ENCODE measurements around the gene NUDT14.

The NUDT14 gene

GRCh38 chr14:105132921-105133654 lies 48.0 kb downstream of the NUDT14 start:
- no peak for DNase-seq (ENCODE audit: low read depth)

DNA sequence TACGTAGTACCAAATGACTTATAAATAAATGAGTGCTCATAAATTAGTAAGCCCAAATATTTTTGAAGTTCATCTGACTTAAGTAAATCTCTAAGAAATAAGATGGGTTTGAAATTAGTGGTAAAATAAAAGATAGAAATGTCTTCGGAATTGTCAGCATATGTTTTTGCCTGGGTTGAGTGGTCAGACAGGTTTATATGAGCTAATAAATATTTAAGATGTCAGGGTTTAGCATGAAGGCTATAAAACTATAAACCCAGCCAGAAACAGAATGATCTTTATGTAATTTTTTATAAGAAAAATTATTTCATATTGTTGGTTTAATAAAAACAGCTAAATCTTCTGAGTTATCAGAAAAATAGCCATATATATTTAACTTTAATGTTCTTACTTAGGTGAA lies 49.9 kb downstream of the NUDT14 start:
- no peak for DNase-seq (ENCODE audit: low read depth)

GRCh38 chr14:105128059-105128458 lies 53.1 kb downstream of the NUDT14 start:
- no peak for DNase-seq (ENCODE audit: low read depth)

DNA sequence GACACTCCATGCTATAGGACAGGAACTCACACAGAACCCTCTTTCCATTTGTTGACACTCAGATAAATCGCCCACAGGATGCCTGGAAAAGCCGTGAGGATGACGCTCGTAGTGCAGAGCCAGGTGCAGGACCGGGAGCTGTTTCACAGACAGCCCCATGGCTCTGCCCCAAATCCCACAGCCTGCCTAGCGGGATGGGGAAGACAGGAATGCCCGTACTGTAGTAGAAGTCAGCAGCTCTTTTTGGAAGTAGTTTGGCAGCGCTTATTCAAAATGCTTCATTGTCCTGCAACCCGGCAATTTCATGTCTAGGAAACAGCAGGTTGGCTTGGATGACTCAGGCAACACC lies 54.2 kb downstream of the NUDT14 start:
- DNase-seq (ENCODE audit: low read depth) = no peak

- DNase-seq (ENCODE audit: low read depth) = no peak
Measured at GRCh38 chr14:105126126-105126980, 54.8 kb downstream of the NUDT14 start.

GRCh38 chr14:105124823-105125222 lies 56.3 kb downstream of the NUDT14 start:
- DNase-seq (ENCODE audit: low read depth) = no peak

DNA sequence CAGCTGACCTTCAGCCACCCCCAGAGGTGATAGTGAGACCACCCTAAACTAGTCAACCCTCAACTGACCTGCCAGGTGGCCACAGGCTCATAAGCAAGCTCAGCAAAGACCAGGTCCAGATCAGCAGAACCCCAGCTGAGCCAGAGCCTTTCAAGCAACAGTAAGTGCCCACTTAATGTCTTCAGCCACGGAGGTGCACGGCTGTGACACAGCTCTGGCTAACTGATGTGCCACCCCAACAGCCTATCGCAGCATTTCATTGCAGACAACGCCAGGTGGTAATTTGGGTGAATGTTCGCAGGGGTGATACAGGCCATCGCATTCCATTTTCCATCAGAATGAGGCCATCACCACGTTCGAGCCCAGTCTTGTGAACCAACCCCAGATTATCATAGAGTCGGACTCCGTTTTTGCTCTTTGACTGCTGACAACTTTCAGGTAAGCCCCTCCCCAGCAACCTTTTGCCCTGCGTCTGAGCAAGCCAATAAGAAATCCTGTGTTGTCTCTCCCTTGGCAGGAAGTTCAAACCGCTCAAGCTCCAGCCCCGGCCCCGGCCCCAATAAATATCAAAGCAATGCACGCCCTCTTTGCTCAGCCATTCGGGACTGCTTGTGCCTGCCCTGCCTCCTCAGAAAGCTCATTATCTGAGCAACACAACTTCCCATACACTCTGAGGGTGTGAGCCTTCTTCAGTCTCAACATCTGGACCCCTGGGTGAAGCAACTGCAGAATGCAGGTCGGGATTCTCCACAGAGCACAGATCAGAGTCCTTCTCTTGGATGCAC lies 56.9 kb downstream of the NUDT14 start:
- no peak for DNase-seq (ENCODE audit: low read depth)

GRCh38 chr14:105123064-105123665 lies 57.9 kb downstream of the NUDT14 start:
- DNase-seq (ENCODE audit: low read depth) = no peak
